Neural crest cell (in vitro differentiated cells): ENCODE measurements around the gene SMG1. TPM values are rescaled to one million over a fixed set of nuclear protein-coding genes. Genes with fewer than 3 reads are reported as not detected.
A peak's percentile ranks its signal among the peaks of the same experiment; 100 is the strongest.

Source experiments
- DNase-seq: peaks from one replicate; pipeline ENCODE4 v3.0.0; 2021; ENCODE audit warnings: low read depth, mixed read lengths, low spot score
- H3K27ac Mint-ChIP-seq: one replicate; pipeline ENCODE4 v1.8.0; 2021; ENCODE audit warnings: mild to moderate bottlenecking, mixed read lengths; ENCODE audit not compliant: unreplicated experiment
- H3K27me3 Mint-ChIP-seq: 2 replicates; pipeline ENCODE4 v1.8.0; 2021; ENCODE audit warnings: low read depth, mild to moderate bottlenecking, mixed read lengths
- H3K36me3 Mint-ChIP-seq: 2 replicates; pipeline ENCODE4 v1.8.0; 2021; ENCODE audit warnings: low read depth, mild to moderate bottlenecking, mixed read lengths
- H3K4me1 Mint-ChIP-seq: 2 replicates; pipeline ENCODE4 v1.8.0; 2021; ENCODE audit warnings: mixed read lengths
- H3K4me3 Mint-ChIP-seq: one replicate; pipeline ENCODE4 v1.8.0; 2021; ENCODE audit warnings: mild to moderate bottlenecking, mixed read lengths
- H3K9me3 Mint-ChIP-seq: 2 replicates; pipeline ENCODE4 v1.8.0; 2021; ENCODE audit warnings: mixed read lengths
- CTCF ChIP-seq: fragments of 200-600 bp; sonication (generic); conservative IDR thresholded peaks from 2 replicates; pipeline ENCODE4 v1.5.0; 2021; ENCODE audit warnings: antibody characterized with exemption, mild to moderate bottlenecking
- total RNA-seq: library from RNA; stranded (reverse); gene quantifications from 2 replicates; pipeline ENCODE4 v1.2.1, GENCODE V29; 2021

SMG1 gene
- total RNA-seq, 1 donor from 2014 or later, result 87.1 TPM

- H3K4me1 Mint-ChIP-seq, result no peaks in the 10 kb centered on the region
- H3K4me3 Mint-ChIP-seq, result no peak overlapping the region
- H3K27me3 Mint-ChIP-seq, result no peaks in the 10 kb centered on the region
- H3K27ac Mint-ChIP-seq, result no peak overlapping the region
- no peak for DNase-seq
- TF ChIP-seq CTCF, result no peak
- no peaks in the 10 kb centered on the region for H3K9me3 Mint-ChIP-seq
- peaks cover 18% of the 10 kb centered on the region for H3K36me3 Mint-ChIP-seq
These were observed 97.0 kb downstream of the SMG1 start for GRCh38 chr16:18829251-18829650.

GRCh38 chr16:18827890-18828289 lies 98.3 kb downstream of the SMG1 start:
- no peak for TF ChIP-seq CTCF
- Mint-ChIP-seq H3K36me3 (peaks cover 14% of the 10 kb centered on the region), H3K4me1 (no peaks in the 10 kb centered on the region), H3K27ac (no peak overlapping the region), H3K27me3 (no peaks in the 10 kb centered on the region), H3K4me3 (no peak overlapping the region), H3K9me3 (no peaks in the 10 kb centered on the region)
- no peak for DNase-seq

- Mint-ChIP-seq H3K9me3 (no peaks in the 10 kb centered on the region), H3K27me3 (no peaks in the 10 kb centered on the region), H3K36me3 (peaks cover 24% of the 10 kb centered on the region), H3K4me3 (no peak overlapping the region), H3K4me1 (peaks cover 11% of the 10 kb centered on the region), H3K27ac (no peak overlapping the region)
- TF ChIP-seq CTCF, result no peak
- no peak for DNase-seq
These were observed 109.9 kb downstream of the SMG1 start for GRCh38 chr16:18816286-18816685.

- no peak for DNase-seq
- TF ChIP-seq CTCF, result no peak
- no peak overlapping the region for H3K4me3 Mint-ChIP-seq
- no peaks in the 10 kb centered on the region for H3K27me3 Mint-ChIP-seq
- peaks cover 11% of the 10 kb centered on the region for H3K4me1 Mint-ChIP-seq
- H3K27ac Mint-ChIP-seq, result peak overlapping the region; percentile 75
- H3K9me3 Mint-ChIP-seq, result no peaks in the 10 kb centered on the region
- H3K36me3 Mint-ChIP-seq, result peaks cover 40% of the 10 kb centered on the region
These were observed 114.3 kb downstream of the SMG1 start for GRCh38 chr16:18811925-18812324.

GRCh38 chr16:18809165-18809564 lies 117.0 kb downstream of the SMG1 start:
- Mint-ChIP-seq H3K27me3 (no peaks in the 10 kb centered on the region), H3K4me3 (no peak overlapping the region), H3K27ac (peak overlapping the region; percentile 58), H3K9me3 (no peaks in the 10 kb centered on the region), H3K36me3 (peaks cover 42% of the 10 kb centered on the region), H3K4me1 (peaks cover 2% of the 10 kb centered on the region)
- no peak for TF ChIP-seq CTCF
- DNase-seq, result no peak
